Hepatocyte (in vitro differentiated cells): ENCODE data around the gene EFNA4. TPM values are rescaled to one million over a fixed set of nuclear protein-coding genes. Genes with fewer than 3 reads are reported as not detected.

ENCODE experiments used
- DNase-seq: peaks from one replicate; pipeline ENCODE4 v3.0.0-alpha.2; 2016; ENCODE audit warnings: low spot score
- H2AFZ ChIP-seq: fragments of 200-600 bp; sonication (generic); 2 replicates; pipeline ENCODE4 v1.6.0; 2016; ENCODE audit warnings: antibody characterized with exemption, mild to moderate bottlenecking
- H3K27ac ChIP-seq: fragments of 200-600 bp; sonication (generic); 2 replicates; pipeline ENCODE4 v1.5.1; 2016; ENCODE audit warnings: mild to moderate bottlenecking
- H3K27me3 ChIP-seq: fragments of 200-600 bp; sonication (generic); 2 replicates; pipeline ENCODE4 v1.6.1; 2016
- H3K36me3 ChIP-seq: fragments of 200-600 bp; sonication (generic); replicated peaks from 2 replicates; pipeline ENCODE4 v1.5.1; 2016; ENCODE audit warnings: low read depth; ENCODE audit not compliant: insufficient read depth
- H3K4me1 ChIP-seq: fragments of 200-600 bp; sonication (generic); 2 replicates; pipeline ENCODE4 v1.5.1; 2016; ENCODE audit warnings: mild to moderate bottlenecking, moderate library complexity; ENCODE audit not compliant: insufficient read depth
- H3K4me2 ChIP-seq: fragments of 200-600 bp; sonication (generic); 2 replicates; pipeline ENCODE4 v1.6.0; 2016
- H3K4me3 ChIP-seq: fragments of 200-600 bp; sonication (generic); 2 replicates; pipeline ENCODE4 v1.5.1; 2016; ENCODE audit warnings: mild to moderate bottlenecking
- H3K79me2 ChIP-seq: fragments of 200-600 bp; sonication (generic); 2 replicates; pipeline ENCODE4 v1.6.0; 2017; ENCODE audit warnings: mild to moderate bottlenecking
- H3K9me2 ChIP-seq: fragments of 200-600 bp; sonication (generic); replicated peaks from 2 replicates; pipeline ENCODE4 v1.6.0; 2017; ENCODE audit warnings: mild to moderate bottlenecking; ENCODE audit not compliant: insufficient read depth
- H3K9me3 ChIP-seq: fragments of 200-600 bp; sonication (generic); 2 replicates; pipeline ENCODE4 v1.5.1; 2016; ENCODE audit warnings: low read depth, mild to moderate bottlenecking
- H4K20me1 ChIP-seq: fragments of 200-600 bp; sonication (generic); 2 replicates; pipeline ENCODE4 v1.6.0; 2016; ENCODE audit warnings: mild to moderate bottlenecking; ENCODE audit not compliant: insufficient read depth, poor library complexity, severe bottlenecking
- EZH2 ChIP-seq: fragments of 200-600 bp; sonication (generic); IDR thresholded peaks from 2 replicates; pipeline ENCODE4 v1.6.1; 2016; ENCODE audit warnings: antibody characterized with exemption, mild to moderate bottlenecking, borderline replicate concordance
- EZH2phosphoT487 ChIP-seq: fragments of 200-600 bp; sonication (generic); IDR thresholded peaks from one replicate; pipeline ENCODE4 v1.6.1; 2018; ENCODE audit warnings: antibody characterized with exemption, mild to moderate bottlenecking, low read depth, moderate library complexity; ENCODE audit not compliant: unreplicated experiment, severe bottlenecking
- WGBS: methylation state at CpG from one replicate; pipeline ENCODE4 v1.1.6; 2016; ENCODE audit warnings: low lambda C conversion rate; ENCODE audit errors: missing lambda C conversion rate; 5-methylcytosine and 5-hydroxymethylcytosine counted together
- polyA plus RNA-seq: library from polyadenylated mRNA; unstranded; fragments of >200 nt; fragmentation: Nextera tagmentation; extraction: Ambion mirVana; gene quantifications from 2 replicates; pipeline ENCODE4 v1.2.1, GENCODE V29; 2016
- total RNA-seq: library from RNA; depleted of rRNA; stranded (reverse); fragments of >200 nt; gene quantifications from 2 replicates; pipeline ENCODE4 v1.2.3, GENCODE V29; 2014
- TF ChIP-seq, protein P1 (sequence below): fragments of 200-600 bp; sonication (generic); IDR thresholded peaks from 2 replicates; pipeline ENCODE4 v1.5.1; 2016; ENCODE audit warnings: antibody characterized with exemption, mild to moderate bottlenecking; ENCODE audit not compliant: poor library complexity

The EFNA4 gene
- total and polyA plus RNA-seq, 2 experiments from 2014 or later = 18.1 to 20.5 TPM

DNA sequence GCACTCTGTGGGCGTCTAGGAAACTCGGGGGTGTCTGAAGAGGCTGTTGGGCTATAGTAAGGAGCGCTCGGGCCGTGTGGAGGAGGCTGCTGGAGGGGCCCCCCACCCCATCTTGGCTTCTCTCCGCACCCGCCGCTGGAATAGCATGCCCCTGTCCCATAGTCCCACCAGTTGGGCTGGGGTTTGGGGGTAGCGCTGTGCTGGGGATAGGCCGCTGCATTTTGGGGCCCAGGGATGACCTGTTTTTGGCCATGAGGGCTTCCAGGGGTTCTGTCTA lies 15.6 kb downstream of the EFNA4 start:
- Histone ChIP-seq H4K20me1 (no peaks in the 10 kb centered on the region), H3K4me2 (peak overlapping the region; percentile 99), H3K27me3 (peaks cover 48% of the 10 kb centered on the region), H3K4me1 (peaks cover 49% of the 10 kb centered on the region), H3K9me3 (no peaks in the 10 kb centered on the region), H2AFZ (no peak overlapping the region), H3K36me3 (no peaks in the 10 kb centered on the region), H3K27ac (no peak overlapping the region), H3K4me3 (peak overlapping the region; percentile 49), H3K79me2 (no peaks in the 10 kb centered on the region), H3K9me2 (no peaks in the 10 kb centered on the region)
- 4% methylated on average over 9 of the region's 10 CpGs for WGBS
- DNase-seq = no peak
- TF ChIP-seq, protein P1, sequence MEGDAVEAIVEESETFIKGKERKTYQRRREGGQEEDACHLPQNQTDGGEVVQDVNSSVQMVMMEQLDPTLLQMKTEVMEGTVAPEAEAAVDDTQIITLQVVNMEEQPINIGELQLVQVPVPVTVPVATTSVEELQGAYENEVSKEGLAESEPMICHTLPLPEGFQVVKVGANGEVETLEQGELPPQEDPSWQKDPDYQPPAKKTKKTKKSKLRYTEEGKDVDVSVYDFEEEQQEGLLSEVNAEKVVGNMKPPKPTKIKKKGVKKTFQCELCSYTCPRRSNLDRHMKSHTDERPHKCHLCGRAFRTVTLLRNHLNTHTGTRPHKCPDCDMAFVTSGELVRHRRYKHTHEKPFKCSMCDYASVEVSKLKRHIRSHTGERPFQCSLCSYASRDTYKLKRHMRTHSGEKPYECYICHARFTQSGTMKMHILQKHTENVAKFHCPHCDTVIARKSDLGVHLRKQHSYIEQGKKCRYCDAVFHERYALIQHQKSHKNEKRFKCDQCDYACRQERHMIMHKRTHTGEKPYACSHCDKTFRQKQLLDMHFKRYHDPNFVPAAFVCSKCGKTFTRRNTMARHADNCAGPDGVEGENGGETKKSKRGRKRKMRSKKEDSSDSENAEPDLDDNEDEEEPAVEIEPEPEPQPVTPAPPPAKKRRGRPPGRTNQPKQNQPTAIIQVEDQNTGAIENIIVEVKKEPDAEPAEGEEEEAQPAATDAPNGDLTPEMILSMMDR = no peak
- TF ChIP-seq EZH2 = peak; percentile 51

DNA sequence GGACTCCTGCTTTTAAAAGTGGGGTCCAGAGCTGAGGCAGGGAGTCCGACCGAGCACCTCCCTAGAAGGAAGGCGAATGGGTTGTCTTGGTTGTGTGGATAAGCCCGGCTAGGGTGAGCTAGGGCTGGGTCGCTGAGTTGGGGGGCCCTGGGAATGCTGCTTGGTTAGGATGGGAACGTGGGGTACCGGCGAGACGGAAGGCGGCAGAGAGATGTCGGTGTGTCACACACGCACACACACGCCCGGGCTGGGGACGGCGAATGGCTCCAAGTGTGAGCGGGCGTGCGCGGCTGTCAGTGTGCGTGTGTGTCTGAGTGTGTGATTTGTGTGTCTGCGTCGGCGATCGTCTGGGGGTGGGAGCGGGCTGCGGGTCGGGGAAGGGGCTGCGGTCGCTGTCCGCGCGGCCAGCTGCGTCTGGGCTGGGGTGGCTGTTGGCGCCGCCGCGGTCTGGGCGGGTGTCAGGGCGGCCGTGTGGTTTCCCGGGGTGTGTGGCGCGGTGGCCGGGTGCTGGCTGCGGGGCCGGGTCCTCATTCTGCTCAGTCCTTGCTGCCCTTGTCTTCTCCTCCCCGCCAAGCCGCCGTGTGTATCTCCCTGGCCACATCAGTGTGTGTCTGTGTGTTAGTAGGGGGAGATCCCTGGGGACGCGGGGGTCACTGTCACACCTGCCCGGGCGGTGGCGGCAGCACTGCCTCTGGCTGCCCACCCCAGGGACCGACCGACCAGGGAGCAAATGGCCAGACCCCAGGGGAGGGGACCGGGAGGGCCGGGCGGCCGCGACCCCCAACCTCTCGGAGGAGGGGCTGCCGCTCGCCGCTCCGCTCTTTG lies 16.2 kb downstream of the EFNA4 start:
- Histone ChIP-seq H3K4me1 (peaks cover 49% of the 10 kb centered on the region), H3K36me3 (no peaks in the 10 kb centered on the region), H2AFZ (no peak overlapping the region), H3K4me3 (peak overlapping the region; percentile 49), H3K9me2 (no peaks in the 10 kb centered on the region), H3K27me3 (peaks cover 48% of the 10 kb centered on the region), H3K9me3 (no peaks in the 10 kb centered on the region), H3K4me2 (peak overlapping the region; percentile 99), H3K79me2 (no peaks in the 10 kb centered on the region), H4K20me1 (no peaks in the 10 kb centered on the region), H3K27ac (no peak overlapping the region)
- TF ChIP-seq, protein P1 = no peak
- TF ChIP-seq EZH2phosphoT487 = no peak
- no peak for TF ChIP-seq EZH2
- 3% methylated on average over 50 of the region's 67 CpGs for WGBS
- peak; percentile 40 for DNase-seq

DNA sequence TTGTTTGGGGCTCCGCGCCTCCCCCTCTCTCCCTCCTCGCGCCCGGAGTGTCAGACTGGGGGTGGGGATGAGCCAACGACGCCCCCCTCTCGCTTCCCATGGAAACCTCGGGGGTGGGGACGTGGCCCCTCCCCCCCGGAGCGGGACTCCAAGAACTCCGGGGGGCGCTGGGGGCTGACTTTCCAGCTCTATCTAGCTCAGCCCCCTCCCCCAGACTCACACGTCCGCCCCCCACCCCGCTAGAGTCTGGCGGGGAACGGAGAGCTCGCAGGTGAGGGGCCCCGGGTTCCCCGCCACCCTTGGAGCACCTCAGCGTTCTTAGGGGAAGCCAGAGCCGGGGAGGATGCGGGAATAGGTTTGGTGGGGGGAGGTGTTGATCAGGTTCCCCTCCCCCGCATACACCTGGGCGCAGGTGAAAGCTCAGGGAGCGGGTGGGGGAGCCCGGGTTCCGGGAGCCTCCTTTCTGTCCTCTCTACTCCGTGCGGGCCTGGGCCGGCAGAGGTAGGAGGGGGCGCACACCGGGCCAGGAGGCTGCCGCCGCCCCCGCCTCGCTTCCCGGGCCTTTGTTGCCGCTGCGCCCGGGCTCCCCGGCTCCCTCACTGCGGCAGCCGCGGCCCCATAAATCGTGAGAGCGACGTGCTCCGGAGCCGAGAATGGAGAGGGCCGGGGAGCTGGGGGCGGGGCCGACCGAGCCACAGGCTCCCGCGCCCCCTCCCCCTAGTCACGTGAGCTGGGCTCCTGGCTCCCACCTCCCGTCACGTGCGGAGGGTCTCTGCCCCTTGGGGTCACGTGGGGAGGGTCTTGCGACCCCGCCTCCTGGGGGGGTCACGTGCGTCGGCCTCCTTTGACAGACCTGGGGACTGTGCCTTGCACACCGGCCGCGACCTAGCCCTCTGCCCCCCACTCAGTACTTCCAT lies 17.0 kb downstream of the EFNA4 start:
- DNase-seq = peak; percentile 84

More for the DNA sequence above, 17.0 kb downstream of the EFNA4 start:
- H2AFZ ChIP-seq = peak overlapping the region; percentile 52
- H3K27ac ChIP-seq = no peak overlapping the region
- peak overlapping the region; percentile 49 for H3K4me3 ChIP-seq
- peak overlapping the region; percentile 99 for H3K4me2 ChIP-seq
- TF ChIP-seq, protein P1 = no peak
- TF ChIP-seq EZH2 (no peak), EZH2phosphoT487 (no peak)
- H3K27me3 ChIP-seq = peaks cover 48% of the 10 kb centered on the region
- no peaks in the 10 kb centered on the region for H3K9me3 ChIP-seq
- peaks cover 51% of the 10 kb centered on the region for H3K4me1 ChIP-seq
- 1% methylated on average over 31 of the region's 71 CpGs for WGBS
- no peaks in the 10 kb centered on the region for H3K9me2 ChIP-seq
- H3K36me3 ChIP-seq = no peaks in the 10 kb centered on the region
- no peaks in the 10 kb centered on the region for H4K20me1 ChIP-seq
- H3K79me2 ChIP-seq = no peaks in the 10 kb centered on the region
